Globus pallidus (tissue), 1 donor: ENCODE data around the gene IKZF5.

Source experiments
- DNase-seq: peaks from one replicate; pipeline ENCODE4 v3.0.0-alpha.2; 2015; ENCODE audit warnings: low spot score

The IKZF5 gene

DNA sequence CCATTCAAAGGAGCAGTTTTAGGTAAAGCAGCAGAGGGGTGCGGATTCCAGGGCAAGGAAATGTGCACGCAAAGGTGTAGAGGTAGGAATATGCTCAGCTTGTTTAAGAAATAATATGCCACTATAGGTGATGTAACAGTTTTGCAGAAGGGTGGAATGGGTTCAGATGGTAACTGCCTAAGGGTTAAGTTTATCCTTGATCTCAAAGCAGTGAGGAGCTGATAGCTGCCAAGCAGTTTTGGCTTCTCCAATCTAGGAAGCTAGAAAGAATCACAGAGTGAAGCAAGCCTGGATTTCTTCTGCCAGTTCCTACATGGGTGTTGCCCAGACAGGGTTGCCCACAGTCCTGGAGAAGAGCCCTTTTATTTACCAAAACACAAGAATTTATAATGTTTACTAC is 6.2 kb upstream of the IKZF5 start:
- no peak for DNase-seq

DNA sequence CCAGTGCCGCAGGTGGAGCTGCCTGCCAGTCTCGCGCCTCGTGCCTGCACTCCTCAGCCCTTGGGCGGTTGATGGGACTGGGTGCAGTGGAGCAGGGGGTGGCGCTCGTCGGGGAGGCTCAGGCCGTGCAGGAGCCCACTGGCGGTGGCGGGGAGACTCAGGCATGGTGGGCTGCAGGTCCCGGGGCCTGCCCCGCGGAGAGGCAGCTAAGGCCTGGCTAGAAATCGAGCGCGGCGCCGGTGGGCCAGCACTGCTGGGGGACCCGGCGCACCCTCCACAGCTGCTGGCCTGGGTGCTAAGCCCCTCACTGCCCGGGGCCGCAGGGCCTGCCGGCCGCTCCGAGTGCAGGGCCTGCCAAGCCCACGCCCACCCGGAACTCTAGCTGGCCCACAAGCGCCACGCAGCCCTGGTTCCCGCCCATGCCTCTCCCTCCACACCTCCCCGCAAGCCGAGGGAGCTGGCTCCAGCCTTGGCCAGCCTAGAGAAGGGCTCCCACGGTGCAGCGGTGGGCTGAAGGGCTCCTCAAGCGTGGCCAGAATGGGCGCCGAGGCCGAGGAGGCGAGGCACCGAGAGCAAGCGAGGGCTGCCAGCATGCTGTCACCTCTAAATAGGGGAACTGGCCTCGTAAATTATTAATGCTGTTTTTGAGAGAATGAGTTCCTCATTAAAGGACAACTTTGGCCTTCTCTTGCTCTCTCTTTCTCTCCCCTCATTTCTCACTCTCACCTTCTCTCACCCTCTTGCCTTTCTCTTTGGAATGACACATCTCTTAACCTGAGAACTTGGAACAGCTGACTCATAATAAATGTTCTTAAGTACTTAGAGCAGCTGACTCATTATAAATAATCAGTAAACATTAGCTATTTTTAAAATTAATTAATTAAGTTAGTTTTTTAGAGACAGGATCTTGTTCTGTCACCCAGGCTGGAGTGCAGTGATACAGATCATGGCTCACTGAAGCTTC is 5.1 kb upstream of the IKZF5 start:
- DNase-seq, result no peak

DNA sequence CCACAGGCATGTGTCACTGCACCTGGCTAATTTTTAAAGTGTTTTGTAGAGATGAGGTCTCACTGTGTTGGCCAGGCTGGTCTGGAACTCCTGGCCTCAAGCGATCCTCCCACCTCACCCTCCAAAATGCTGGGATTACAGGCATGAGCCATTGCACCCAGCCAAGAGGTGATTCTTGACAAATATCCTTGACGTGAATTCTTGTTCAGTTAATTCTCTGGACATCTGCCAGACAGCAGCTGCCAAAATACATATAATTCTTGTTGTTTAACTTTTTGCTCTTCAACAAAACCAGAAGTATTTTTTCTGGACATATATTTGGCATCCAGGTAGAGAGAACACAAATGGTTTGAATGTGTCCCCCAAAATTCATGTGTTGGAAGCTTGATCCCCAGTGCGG is 3.4 kb upstream of the IKZF5 start:
- no peak for DNase-seq

DNA sequence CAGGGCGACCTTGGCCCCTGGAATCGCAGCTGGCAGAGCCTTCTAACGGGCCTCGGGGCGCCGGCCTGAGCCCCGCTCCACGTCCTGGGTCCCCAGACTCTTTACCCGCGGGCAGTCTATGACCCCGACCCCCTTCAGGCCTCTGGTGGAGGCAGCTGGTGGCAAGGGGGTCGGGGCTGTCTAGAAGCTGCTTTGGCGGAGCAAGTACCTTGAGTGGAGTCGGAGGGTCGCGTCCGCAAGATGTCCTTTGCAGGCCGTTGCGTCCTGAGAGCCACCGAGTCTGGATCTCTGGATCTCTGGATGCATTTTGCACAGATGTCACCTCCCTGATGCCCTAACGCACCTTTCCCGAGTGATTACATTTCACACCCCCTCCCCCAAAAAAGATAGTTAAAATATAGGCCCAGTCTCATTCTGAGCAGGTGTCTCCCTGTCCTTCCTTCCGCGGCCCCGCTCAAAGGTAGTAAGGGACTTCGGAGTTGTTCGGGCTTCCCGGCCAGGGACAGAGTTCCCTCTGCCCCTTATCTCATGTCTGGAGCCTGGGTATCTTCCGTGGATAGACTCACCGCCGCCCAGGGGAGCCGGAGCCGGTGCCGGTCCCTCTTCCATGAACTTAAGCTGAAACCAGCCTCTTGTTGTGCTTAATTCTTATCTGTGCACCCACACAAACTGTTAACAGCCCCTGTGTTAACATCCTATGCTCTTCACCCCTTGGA is 668 bp upstream of the IKZF5 start:
- DNase-seq, result no peak

DNA sequence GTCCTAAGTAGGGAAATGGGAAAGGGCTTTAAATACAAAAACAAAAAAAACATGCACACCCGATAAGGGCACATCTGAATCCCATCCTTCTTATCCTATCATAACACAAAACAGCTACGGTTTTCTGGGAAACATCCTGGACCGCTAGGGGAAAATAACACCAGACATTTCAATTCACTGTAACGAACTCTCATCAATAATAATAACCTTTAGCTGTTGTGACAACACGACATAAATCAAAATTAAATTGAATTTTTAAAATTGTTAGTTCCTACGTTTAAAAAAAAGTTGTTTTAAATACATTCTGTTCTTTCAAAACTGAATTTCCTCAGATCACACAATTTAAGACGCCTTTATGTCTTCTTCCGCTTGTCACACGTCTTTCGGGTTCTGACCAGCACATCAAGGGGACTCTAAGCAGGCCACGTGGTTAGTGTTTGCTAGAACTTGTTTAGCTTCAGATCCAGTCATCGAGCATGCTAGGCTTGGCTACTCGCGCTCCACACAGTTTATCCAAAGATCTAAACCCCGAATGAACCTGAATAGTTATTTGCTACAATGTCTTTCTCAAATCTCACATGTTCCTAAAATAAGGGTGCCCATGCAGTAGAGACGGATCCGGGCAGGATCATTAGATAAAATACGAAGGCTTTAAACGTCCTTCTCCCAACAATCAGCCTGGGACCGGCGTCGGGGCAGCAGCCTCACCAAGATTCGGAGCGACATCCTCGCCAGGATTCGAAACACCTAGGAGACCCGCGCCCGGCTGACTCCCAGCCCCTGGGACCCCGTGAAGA is 839 bp downstream of the IKZF5 start:
- DNase-seq, result peak; percentile 54

DNA sequence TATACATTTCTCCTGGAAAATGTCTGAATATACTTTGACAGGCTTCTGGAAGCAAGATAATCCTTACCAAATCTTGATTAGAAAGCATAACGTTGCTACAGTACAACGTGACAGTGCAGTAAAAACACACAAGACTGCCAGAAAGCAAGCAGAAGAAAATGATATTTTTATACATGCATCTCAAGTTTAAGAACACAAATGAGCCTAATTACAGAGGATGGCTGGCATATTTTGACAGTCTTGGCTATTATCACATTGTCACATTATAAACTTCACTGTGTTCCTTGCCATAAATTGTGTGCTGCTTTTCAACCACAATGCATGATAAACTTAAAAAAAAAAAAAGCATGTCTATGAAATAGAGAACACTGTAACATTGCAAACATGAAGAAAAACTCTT is 4.3 kb downstream of the IKZF5 start:
- no peak for DNase-seq

DNA sequence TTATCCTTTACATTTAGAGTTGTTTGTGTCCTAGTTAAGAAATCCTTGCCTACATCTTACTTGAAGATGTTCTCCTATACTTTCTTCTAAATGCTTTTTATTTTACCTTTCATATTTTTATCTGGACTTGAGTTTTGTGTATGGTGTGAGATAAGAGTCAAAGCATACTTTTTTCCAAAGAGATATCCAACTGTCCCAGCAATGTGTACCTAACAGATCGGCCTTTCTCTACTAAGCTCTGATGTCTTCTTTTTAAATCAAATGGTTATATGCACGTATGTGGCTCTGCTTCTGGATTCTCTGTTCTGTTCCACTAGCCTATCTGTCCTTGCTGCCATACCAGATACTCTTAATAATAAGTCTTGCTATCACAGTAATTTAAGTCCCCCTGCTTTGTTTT is 7.2 kb downstream of the IKZF5 start:
- DNase-seq, result no peak

DNA sequence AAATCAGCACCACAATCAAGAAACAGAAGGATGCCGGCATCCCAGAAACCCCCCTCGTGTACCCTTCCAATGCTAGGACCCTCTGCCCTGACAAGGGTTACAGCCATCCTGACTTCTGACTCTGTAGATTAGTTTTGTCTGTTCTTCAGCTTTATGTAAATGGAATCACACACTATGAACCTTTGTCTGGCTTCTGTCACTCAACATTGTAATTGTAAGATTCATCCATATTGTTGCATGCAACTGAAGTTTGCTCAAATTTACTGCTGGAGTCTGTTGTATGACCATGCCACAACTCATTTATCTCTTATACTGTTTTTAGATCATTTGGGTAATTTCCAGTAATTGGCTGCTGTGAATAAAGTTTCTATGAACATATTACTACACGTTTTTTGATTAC is 8.4 kb downstream of the IKZF5 start:
- no peak for DNase-seq

DNA sequence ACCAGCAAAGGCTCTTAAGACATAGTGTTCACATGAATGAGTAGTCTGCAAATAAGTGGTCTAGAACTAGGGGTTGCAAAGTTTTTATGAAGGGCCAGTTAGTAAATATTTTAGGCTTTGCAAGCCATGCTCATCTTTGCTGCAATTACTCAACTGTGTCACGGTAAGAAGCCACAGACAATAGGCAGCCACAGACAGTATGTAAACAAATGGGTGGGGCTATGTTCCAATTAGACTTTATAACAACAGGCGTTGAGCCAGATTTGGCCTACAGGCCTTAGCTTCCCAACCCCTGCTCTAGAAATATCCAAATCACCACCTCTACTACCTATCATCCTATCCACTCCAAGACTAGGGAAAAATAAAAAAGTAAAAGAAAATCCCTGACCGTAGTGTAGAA is 9.2 kb downstream of the IKZF5 start:
- DNase-seq, result peak; percentile 46

DNA sequence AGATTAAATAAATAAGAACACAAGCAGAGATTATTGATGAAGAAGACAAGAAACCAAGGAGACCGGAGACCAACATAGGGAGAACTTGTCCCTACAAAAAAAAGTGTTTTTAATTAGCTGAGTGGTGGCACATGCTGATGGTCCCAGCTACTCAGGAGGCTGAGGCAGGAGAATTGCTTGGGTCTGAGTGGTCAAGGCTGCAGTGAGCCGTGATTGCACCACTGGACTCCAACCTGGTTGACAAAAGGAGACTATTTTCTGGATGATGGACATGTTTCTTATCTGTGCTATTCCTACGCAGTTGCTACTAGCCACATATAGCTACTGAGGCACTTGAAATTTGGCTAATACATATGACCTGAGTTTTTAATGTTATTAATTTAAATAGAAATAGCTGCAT is 9.7 kb downstream of the IKZF5 start:
- DNase-seq, result no peak

DNA sequence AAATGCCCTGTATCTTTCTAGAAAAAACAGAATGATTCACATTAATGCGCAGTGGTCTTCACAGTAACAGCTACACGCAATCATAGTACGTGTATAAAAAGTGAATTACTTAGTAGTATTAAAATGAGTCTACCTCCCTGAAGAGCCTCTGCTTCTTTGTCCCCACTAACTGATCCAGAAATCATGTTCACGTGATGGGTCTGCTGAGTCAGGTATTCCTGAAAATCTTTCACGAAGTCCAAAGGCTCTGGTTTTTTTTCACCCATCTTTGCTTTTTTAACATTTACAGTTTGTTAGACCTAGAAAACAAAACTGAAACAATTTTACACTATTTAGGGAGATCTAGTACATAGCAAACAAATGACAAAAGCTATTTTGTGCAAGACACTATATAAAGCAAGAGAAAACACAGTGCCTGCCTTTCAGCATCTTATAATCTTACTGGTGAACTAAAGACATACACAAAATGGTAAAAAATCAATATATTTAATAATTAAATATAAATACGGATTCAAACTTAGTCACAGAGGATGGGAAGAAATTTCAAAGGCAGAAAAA is 10.2 kb downstream of the IKZF5 start:
- no peak for DNase-seq

DNA sequence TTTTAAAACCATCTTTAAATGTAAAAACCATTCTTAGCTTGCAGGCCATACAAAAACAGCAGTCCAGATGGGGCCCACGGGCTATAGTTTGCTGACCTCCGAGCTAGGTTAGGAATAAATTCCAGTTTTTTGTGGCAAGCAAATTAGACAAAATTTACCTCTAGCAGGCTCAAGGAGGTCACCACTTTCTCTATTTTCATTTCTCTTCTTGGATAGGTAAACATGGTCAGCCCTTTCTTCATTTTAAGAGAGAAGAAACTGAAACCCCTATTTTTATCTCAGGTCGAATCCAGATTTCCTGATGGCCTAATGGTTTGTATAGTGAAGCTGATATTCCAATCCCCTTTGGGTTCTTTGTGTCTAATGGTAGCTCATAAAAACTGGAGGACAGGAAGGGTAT is 10.7 kb downstream of the IKZF5 start:
- DNase-seq, result no peak

DNA sequence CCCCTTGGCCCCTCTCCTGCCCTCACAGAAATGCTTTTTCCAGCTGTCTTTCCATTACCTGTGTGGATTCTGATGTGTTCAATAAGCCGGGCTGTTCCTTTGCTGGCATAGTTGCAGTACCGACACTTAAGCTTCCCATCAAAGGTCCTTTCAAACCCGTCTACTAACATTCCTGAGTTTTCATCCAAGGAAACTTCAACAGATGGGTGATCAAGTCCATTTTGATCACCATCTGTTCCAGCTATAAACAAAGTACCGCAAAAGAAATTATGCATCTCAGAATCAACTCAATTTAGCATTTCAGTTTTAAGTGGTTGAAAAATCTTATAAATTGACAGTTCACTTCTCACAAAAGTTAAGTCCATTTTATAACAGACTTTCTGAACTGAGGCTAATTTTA is 12.7 kb downstream of the IKZF5 start:
- no peak for DNase-seq

DNA sequence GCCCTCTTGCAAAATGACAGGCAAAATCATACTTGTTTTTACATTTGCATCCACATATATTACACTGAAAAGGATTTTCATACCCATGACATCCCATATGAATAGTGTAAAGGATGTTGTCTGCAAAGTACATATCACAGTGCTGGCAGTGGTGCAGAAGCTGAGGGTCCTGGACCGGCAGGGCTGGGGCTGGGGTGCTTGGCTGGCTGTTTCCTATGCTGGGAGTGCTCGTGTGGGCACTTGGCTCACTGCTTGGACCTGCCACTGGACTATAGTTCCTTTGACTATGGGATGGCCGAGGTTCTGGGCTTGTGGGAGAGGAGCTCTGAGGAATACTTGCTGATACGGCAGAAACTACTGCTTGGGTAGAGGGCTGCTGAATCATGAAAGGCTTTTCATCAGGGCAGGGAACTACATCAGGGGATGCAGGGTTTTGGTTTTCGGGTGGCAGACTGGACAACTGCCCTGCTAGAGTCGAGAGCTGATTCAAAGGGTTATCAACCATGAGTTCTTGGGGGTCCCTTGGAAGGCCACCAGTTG is 14.7 kb downstream of the IKZF5 start:
- no peak for DNase-seq

DNA sequence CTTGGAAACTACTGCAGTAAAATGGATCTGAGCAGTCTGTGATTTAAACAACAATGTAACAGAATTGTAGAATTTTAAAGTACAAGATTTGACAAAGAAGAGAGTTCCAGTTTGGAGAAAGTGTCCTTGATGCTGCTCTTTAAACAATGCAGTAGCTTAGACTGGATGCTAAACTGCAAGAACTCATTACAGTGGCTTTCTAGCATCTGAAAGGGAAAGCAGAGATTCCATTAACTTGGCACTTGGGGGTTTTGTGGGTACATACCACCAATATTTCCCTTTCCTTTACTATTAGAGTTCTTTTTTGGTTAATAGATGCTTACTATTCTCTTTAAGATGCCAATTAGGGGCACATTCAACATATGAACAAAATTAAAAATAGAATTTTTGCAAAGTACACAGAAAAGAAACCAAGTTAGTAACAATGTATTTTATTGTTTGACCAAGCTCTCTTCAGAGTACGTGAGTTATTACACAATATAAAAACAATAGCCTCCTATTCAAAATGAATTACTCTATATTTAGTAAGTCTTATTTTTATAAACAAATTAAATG is 16.5 kb downstream of the IKZF5 start:
- DNase-seq, result peak; percentile 65

DNA sequence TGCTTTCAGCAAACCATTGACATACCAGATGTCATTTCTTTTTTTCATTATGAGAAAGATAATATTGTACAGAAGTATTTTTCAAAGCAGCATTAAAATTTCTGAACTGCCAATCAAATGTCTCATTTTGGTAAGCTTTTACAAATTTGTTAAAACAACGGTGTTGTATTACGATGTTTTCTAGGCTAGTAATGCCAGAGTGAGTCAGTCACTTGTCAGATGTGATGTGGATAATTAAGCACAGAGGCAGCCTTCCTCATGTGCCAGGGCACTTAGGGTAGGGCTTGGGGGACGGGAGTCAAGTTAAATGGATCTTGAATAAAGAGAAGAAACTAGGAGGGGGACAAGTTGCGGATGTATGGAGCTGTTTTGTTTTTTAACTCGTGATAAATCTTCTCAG is 18.3 kb downstream of the IKZF5 start:
- DNase-seq, result no peak

DNA sequence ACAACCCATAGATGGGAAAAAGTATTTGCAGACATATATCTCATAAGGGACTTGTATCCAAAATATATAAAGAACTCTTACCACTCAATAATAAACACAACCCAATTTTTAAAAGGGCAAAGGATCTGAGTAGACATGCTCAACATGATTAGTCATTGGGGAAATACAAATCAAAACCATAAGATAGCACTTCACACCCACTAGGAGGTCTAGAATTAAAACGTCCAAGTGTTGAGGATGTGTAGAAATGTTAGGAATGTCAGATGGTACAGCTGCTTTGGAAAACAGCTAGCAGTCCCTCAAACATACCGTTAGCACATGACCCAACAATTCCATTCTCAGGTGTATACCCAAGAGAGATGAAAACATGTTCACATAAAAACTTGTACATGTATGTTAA is 20.1 kb downstream of the IKZF5 start:
- DNase-seq, result no peak

DNA sequence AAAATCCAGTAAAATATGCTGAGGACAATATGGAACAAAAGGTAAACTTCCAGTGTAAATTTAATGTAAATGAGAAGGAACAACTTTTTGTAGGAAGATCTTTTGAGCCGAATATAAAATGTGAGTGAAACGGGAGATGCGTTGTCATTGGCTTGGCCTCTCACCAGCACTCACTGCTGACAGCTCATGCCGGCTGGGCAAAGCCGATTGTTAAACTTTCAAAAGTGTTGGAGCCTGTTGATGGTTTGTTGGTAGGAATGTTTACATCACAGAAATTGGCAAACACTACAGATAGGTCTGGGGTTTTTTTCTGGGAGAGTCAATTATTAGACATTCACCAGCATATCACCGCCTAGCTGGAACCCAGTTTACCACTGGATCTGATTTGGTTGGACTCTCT is 22.3 kb downstream of the IKZF5 start:
- no peak for DNase-seq

DNA sequence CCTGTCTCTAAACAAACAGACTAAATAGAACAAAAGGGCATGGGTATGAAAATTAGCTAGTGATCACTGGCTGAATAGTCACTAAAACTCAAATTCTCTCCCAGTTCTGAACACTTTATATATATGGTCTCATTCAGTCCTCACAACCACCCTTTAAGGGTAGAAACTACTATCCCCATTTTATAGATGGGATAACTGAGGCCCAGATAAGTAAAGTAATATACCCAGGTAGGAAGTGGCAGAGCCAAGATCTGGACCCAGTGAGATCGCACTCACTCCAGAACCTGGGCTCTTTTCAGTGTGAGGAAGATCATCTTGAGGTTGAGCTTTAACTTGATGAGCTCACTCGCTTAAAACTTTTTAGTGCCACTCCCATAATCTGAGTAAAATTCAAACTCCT is 23.9 kb downstream of the IKZF5 start:
- DNase-seq, result no peak

DNA sequence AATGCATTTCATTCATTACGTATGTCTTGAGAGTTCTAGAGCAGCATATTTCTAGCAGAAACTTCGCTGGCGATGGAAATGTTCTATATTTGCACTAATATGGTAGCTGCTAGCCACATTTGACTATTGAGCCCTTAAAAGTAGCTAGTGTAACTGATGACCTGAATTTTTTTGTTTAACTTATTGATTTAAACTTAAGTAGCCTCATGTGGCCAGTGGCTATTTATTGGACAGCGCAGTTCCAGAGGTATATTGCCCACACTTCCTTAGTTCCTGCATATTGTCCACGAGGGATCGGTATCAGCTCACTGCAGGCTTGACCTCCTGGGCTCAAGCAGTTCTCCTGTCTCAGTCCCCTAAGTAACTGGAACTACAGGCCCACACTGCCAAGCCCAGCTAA is 24.7 kb downstream of the IKZF5 start:
- no peak for DNase-seq

DNA sequence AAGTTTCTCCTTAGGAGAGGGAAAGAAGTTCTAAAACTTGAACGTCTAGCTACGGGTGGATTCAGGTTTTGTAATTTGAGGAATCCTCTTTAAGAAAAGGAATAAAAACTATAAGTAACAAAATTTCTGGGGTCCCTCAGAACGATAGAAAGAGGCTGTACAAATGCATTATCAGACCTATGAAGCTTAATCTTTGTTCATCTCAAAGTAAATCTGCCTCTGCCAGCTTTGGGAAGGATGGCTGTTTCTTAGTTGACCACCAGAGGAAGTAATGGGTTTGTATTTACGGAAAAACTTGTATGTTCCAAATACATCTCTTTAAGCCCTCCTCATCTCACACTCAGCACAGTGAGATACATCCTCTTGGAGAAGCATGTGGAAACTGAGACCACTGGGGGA is 27.5 kb downstream of the IKZF5 start:
- no peak for DNase-seq
